GM15510 (cell line): ENCODE measurements around the gene KCTD3.

Experiments used
- POLR2A ChIP-seq: IDR thresholded peaks from 3 replicates; pipeline ENCODE4 v1.6.1; 2011; ENCODE audit warnings: borderline replicate concordance; ENCODE audit not compliant: insufficient read length; ENCODE audit errors: extremely low read depth

The KCTD3 gene

DNA sequence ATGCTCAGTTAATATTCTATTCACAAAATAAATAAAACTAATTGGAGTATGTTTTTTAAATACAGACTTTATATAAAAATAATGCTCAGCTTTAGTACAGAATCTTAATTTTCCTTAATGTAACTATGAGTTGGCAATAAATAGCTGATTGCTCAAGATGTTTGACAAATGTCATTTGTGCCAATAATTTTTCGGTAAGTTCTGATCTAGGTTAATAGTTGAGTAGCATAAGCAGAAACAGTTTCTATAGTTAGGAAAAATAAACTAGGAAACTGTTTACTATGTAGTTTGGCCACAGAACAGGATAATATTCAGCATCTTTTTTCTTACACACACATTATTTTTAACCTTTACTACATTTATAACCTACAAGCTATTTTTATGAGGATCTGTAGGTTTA lies 40.3 kb downstream of the KCTD3 start:
- TF ChIP-seq POLR2A: no peak

GRCh38 chr1:215608646-215609045 lies 41.5 kb downstream of the KCTD3 start:
- no peak for TF ChIP-seq POLR2A

GRCh38 chr1:215612391-215612790 lies 45.3 kb downstream of the KCTD3 start:
- no peak for TF ChIP-seq POLR2A

GRCh38 chr1:215617979-215618378 lies 50.9 kb downstream of the KCTD3 start:
- no peak for TF ChIP-seq POLR2A

DNA sequence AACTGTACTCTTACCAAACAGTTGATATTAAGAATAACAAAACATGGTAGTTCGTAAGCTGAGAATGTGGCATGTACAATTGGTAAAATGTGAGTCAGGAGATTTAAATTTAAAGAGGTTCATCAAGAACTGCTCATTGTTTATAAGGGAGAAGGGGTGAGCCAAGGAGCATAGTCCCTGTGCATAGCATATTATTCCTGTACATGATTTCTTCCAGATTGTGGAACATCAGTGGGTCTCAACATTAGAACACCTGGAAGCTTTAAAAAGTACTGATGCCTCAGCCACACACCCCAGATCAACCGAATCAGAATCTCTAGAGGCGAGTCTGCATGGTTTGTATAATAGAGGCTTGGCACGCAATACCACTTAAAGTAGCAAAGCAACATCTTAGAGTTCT lies 56.1 kb downstream of the KCTD3 start:
- no peak for TF ChIP-seq POLR2A

GRCh38 chr1:215625949-215626348 lies 58.8 kb downstream of the KCTD3 start:
- TF ChIP-seq POLR2A: no peak

GRCh38 chr1:215631040-215631439 lies 63.9 kb downstream of the KCTD3 start:
- TF ChIP-seq POLR2A: no peak

DNA sequence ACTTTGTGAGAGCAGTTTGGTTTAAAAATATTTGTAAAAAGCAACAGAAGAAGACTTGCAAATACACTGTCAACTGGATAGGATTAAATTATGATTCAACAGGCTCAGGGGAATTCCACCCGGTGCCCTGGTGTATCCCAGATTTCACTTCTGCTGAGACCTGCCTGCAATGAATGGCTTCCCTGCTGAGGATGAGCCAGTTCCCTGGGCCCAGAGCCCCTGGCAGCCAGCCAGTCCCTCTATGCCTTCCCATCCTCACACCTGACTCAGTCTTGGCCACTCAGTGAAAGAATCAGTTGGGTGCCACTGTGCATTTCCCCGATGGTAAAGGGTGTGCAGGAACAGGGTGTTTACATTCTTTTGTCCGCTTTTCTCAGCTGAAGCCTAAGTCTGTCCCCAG lies 64.4 kb downstream of the KCTD3 start:
- no peak for TF ChIP-seq POLR2A

- no peak for TF ChIP-seq POLR2A
Observed at GRCh38 chr1:215635827-215636226, 68.7 kb downstream of the KCTD3 start.

DNA sequence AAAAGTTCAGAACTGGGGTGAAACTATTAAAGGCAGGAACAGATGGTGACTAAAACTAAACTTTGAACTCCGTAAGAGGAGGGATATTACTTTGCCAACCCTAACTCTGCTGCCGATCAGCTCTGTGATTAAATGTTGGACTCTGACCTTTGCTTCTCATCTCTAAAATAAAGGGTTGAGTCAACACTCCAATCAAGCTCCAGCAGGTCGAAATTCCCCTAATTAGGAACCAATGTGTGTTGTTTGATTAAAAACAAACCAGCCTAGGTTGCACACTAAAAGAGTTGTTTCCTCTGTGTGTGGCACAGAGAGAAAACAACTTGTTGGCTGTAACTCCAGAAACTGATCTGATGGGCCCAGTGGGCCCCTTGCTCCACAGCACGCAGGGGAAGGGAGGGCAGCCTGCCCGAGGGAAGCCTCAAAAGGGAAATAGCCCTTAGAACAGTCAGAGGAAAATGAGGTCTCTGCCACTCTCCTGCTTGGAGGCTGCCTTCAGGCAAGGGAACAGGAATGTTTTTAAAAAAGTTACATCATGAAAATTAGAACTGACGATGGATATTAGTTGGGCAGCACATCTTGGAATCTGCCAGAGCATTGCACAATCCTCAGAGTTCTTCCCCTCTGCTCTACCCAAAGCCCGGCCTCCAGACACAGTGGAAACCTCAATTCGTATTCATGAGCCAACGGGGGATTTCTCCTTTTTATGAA lies 69.3 kb downstream of the KCTD3 start:
- TF ChIP-seq POLR2A: no peak

DNA sequence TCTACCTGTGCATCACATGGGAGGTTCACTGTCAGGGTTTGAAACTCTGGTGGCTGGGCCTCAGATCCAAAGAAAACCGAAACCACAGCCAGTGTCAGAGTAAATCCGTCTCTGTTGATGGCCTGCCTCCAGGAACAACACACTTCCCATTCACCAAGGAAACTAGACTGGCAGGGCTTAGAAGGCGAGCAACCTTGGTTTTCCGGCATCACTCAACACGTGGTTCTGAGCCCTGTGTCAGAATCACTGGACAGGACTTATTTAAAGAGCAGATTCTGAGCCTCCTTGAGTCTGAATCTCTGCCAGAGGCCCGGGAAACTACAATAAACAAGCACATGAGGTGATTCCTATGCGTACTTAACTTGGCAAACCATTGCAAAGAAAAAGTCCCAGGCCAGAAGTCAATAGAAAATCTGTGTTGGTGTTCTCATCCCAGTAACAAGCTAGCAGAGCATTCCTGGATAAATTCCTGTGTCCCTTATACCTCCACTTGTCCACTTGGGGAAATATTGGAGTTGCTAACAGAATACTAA lies 70.0 kb downstream of the KCTD3 start:
- no peak for TF ChIP-seq POLR2A

- no peak for TF ChIP-seq POLR2A
Observed at GRCh38 chr1:215640429-215641148, 73.5 kb downstream of the KCTD3 start.

DNA sequence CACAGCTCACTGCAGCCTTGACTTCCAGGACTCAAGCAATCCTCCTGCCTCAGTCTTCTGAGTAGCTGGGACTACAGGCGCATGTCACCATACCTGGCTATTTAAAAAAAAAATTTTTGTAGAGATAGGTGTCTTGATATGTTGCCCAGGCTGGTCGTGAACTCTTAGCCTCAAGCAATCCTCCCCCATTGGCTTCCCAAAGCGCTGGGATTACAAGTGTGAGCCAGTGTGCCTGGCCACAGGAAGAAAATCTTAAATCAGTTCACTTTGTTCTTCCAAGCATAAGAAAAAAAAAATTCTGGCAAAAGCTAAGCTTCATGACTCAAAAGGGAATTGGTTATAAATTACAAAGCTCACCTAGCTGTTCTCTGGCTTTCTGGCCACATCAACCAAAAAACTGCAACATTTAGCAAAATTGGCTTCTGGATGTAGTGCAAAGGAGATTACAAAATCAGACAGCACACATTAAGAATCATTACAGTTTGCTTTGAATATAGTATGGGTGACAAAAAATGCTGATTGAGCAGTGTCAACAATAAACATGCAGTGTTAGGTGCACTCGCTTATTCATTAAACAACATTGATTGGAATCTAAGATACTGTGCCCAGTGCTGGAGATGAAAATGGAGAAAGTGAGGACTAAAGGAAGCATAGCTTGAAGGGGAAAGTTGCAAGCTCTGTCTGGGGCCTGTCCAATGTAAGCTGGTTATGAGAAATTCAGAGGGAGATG lies 76.7 kb downstream of the KCTD3 start:
- TF ChIP-seq POLR2A: no peak

DNA sequence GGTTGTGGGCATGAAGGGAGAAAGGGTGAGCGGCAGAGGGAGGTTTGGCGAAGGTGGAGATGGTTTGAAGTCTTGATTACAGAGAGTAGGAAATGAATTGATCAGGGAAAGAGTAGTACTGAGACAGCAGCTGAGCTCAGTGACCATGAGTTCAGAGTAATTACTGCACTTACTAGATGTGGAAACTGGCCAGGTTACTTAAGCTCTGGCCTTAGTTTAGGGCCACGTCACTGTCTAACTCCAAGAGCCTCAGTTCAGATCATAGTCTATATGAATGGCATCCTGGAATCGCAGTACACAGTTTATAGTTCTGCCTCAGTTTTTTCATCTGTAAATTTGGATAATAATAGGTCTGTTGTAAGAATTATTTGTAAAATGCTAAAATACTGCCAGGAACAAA lies 78.1 kb downstream of the KCTD3 start:
- TF ChIP-seq POLR2A: no peak

GRCh38 chr1:215645861-215646260 lies 78.8 kb downstream of the KCTD3 start:
- TF ChIP-seq POLR2A: no peak
